GM23248 (cell line): Measurements from ENCODE around the gene RPS27. TPM values are rescaled to one million over a fixed set of nuclear protein-coding genes. Genes with fewer than 3 reads are reported as not detected.
A peak's percentile ranks its signal among the peaks of the same experiment; 100 is the strongest.
"Not testable (repeated sequence)": the region's sequence is repeated elsewhere in the genome, so short reads cannot be mapped to it uniquely, and the experiment has no call there.

Experiments
- DNase-seq: peaks from one replicate; pipeline ENCODE4 v3.0.0-alpha.2; 2015
- H2AFZ ChIP-seq: fragments of 200-600 bp; sonication (generic); 2 replicates; pipeline ENCODE4 v1.6.1; 2016; ENCODE audit warnings: antibody characterized with exemption
- H3F3A ChIP-seq: fragments of 200-600 bp; sonication (generic); 2 replicates; pipeline ENCODE4 v1.6.1; 2016; ENCODE audit warnings: mild to moderate bottlenecking, antibody characterized with exemption, mixed run types; ENCODE audit not compliant: insufficient read depth
- H3K27ac ChIP-seq: fragments of 200-600 bp; sonication (generic); 2 replicates; pipeline ENCODE4 v1.5.1; 2016; ENCODE audit warnings: mild to moderate bottlenecking
- H3K27me3 ChIP-seq: fragments of 200-600 bp; sonication (generic); replicated peaks from 2 replicates; pipeline ENCODE4 v1.6.1; 2016; ENCODE audit warnings: mild to moderate bottlenecking; ENCODE audit not compliant: insufficient read depth
- H3K36me3 ChIP-seq: fragments of 200-600 bp; sonication (generic); 2 replicates; pipeline ENCODE4 v1.6.1; 2016; ENCODE audit warnings: low read depth, mild to moderate bottlenecking
- H3K4me1 ChIP-seq: fragments of 200-600 bp; sonication (generic); 2 replicates; pipeline ENCODE4 v1.6.1; 2016; ENCODE audit warnings: mild to moderate bottlenecking; ENCODE audit not compliant: insufficient read depth
- H3K4me2 ChIP-seq: fragments of 200-600 bp; sonication (generic); one replicate; pipeline ENCODE4 v1.6.1; 2016; ENCODE audit warnings: mild to moderate bottlenecking; ENCODE audit not compliant: unreplicated experiment
- H3K4me3 ChIP-seq: fragments of 200-600 bp; sonication (generic); 2 replicates; pipeline ENCODE4 v1.5.1; 2016; ENCODE audit warnings: mild to moderate bottlenecking
- H3K79me2 ChIP-seq: fragments of 200-600 bp; sonication (generic); 2 replicates; pipeline ENCODE4 v1.6.1; 2016; ENCODE audit warnings: mild to moderate bottlenecking; ENCODE audit not compliant: insufficient read depth
- H3K9ac ChIP-seq: fragments of 200-600 bp; sonication (generic); 2 replicates; pipeline ENCODE4 v1.6.1; 2016; ENCODE audit warnings: mild to moderate bottlenecking
- H3K9me2 ChIP-seq: fragments of 200-600 bp; sonication (generic); 2 replicates; pipeline ENCODE4 v1.6.1; 2016; ENCODE audit warnings: mixed run types, mild to moderate bottlenecking, moderate library complexity; ENCODE audit not compliant: insufficient read depth
- H3K9me3 ChIP-seq: fragments of 200-600 bp; sonication (generic); one replicate; pipeline ENCODE4 v1.6.1; 2017; ENCODE audit warnings: low read depth
- H4K20me1 ChIP-seq: fragments of 200-600 bp; sonication (generic); 2 replicates; pipeline ENCODE4 v1.6.0; 2016; ENCODE audit not compliant: insufficient read depth
- EZH2 ChIP-seq: fragments of 200-600 bp; sonication (generic); IDR thresholded peaks from 2 replicates; pipeline ENCODE4 v1.6.1; 2018; ENCODE audit warnings: antibody characterized with exemption, mild to moderate bottlenecking; ENCODE audit not compliant: insufficient read depth, poor library complexity, severe bottlenecking
- EZH2phosphoT487 ChIP-seq: fragments of 200-600 bp; sonication (generic); IDR thresholded peaks from 2 replicates; pipeline ENCODE4 v1.6.1; 2018; ENCODE audit warnings: antibody characterized with exemption, moderate library complexity, mild to moderate bottlenecking, low read depth; ENCODE audit not compliant: insufficient read depth
- WGBS, 2 experiments: methylation state at CpG; one replicate each; pipeline ENCODE4 v1.1.6; 2015 to 2017; ENCODE audit warnings: low lambda C conversion rate in 2 of 2, low coverage in 1 of 2; ENCODE audit errors: missing lambda C conversion rate in 2 of 2; 5-methylcytosine and 5-hydroxymethylcytosine counted together
- in situ Hi-C: fragments of 300-500 bp; cut with MboI; formaldehyde crosslinking; loops from 2 replicates; pipeline ENCODE4 v1.15.0; 2020
- polyA plus RNA-seq: library from polyadenylated mRNA; unstranded; fragments of >200 nt; fragmentation: Nextera tagmentation; extraction: Ambion mirVana; gene quantifications from 2 replicates; pipeline ENCODE4 v1.2.1, GENCODE V29; 2016
- total RNA-seq: library from RNA; depleted of rRNA; stranded (reverse); fragments of >200 nt; shearing (Covaris generic); gene quantifications from 2 replicates; pipeline ENCODE4 v1.2.3, GENCODE V29; 2014

RPS27 gene
- total and polyA plus RNA-seq, 2 experiments from 2014 or later = 1,144 to 1,552 TPM

- Histone ChIP-seq H3K9me2 (no peaks in the 10 kb centered on the region), H3K27ac (peak within 1 kb of the TSS; percentile 74), H4K20me1 (no peaks in the 10 kb centered on the region), H3K79me2 (peaks cover 43% of the 10 kb centered on the region), H3K4me1 (peaks cover 17% of the 10 kb centered on the region), H3F3A (peaks cover 41% of the 10 kb centered on the region), H3K36me3 (peaks cover 27% of the 10 kb centered on the region), H3K27me3 (no peaks in the 10 kb centered on the region), H3K9me3 (no peaks in the 10 kb centered on the region), H3K9ac (peak within 1 kb of the TSS; percentile 92), H3K4me3 (peak within 1 kb of the TSS; percentile 84), H3K4me2 (peak within 1 kb of the TSS; percentile 95), H2AFZ (peak within 1 kb of the TSS; percentile 90)
- 1 to 2% methylated on average over 58 to 75 of the region's 75 CpGs for WGBS, 2 experiments
- TF ChIP-seq EZH2 (no peak), EZH2phosphoT487 (no peak)
- in situ Hi-C loops = no loop called here
- DNase-seq = peak; percentile 96
Observed at GRCh38 chr1:153977250-153978240, 13.0 kb upstream of the RPS27 start, which contains the start of gene JTB. Gene JTB (minus strand): TSS chr1:153977674. CDS start chr1:153977252, 422 bp downstream.

- H4K20me1 ChIP-seq = no peaks in the 10 kb centered on the region
- no peak for DNase-seq
- no peaks in the 10 kb centered on the region for H3K9me2 ChIP-seq
- in situ Hi-C loops = no loop called here
- peaks cover 45% of the 10 kb centered on the region for H3F3A ChIP-seq
- H3K27ac ChIP-seq = peak overlapping the region; percentile 74
- peaks cover 51% of the 10 kb centered on the region for H3K79me2 ChIP-seq
- peak overlapping the region; percentile 84 for H3K4me3 ChIP-seq
- TF ChIP-seq EZH2 = no peak
- H3K4me1 ChIP-seq = peaks cover 17% of the 10 kb centered on the region
- peak overlapping the region; percentile 92 for H3K9ac ChIP-seq
- peaks cover 32% of the 10 kb centered on the region for H3K36me3 ChIP-seq
- peak overlapping the region; percentile 90 for H2AFZ ChIP-seq
- H3K9me3 ChIP-seq = no peaks in the 10 kb centered on the region
- 49 to 52% methylated on average over 9 of the region's 9 CpGs for WGBS, 2 experiments
- peak overlapping the region; percentile 95 for H3K4me2 ChIP-seq
- H3K27me3 ChIP-seq = no peaks in the 10 kb centered on the region
Observed at GRCh38 chr1:153978274-153978909, 12.2 kb upstream of the RPS27 start.

- peak overlapping the region; percentile 74; the same call in 1 of the 2 replicates for H3K27ac ChIP-seq
- H3K4me3 ChIP-seq, H4K20me1 ChIP-seq, DNase-seq, H3K9ac ChIP-seq, H3K9me3 ChIP-seq, H2AFZ ChIP-seq, H3K9me2 ChIP-seq, in situ Hi-C loops, H3K4me2 ChIP-seq, H3K27me3 ChIP-seq: not testable (repeated sequence)
- H3F3A ChIP-seq = peaks cover 47% of the 10 kb centered on the region
- peaks cover 30% of the 10 kb centered on the region for H3K36me3 ChIP-seq
- 88 to 91% methylated on average over 12 of the region's 12 CpGs for WGBS, 2 experiments
- H3K4me1 ChIP-seq = peaks cover 17% of the 10 kb centered on the region
- peaks cover 58% of the 10 kb centered on the region for H3K79me2 ChIP-seq
Observed at GRCh38 chr1:153979091-153979490, 11.5 kb upstream of the RPS27 start.

GRCh38 chr1:153981735-153982134, 8.8 kb upstream of the RPS27 start:
- not testable (repeated sequence) for DNase-seq, H3K27ac ChIP-seq, H3K9me3 ChIP-seq, H3K9me2 ChIP-seq, H2AFZ ChIP-seq, H3K4me3 ChIP-seq, H3K27me3 ChIP-seq, H3K4me2 ChIP-seq, H3K9ac ChIP-seq, H4K20me1 ChIP-seq
- WGBS, 2 experiments = 96 to 100% methylated on average over 2 of the region's 2 CpGs
- Histone ChIP-seq H3F3A (peaks cover 55% of the 10 kb centered on the region), H3K79me2 (peaks cover 64% of the 10 kb centered on the region), H3K4me1 (peaks cover 20% of the 10 kb centered on the region), H3K36me3 (peaks cover 14% of the 10 kb centered on the region)
- in situ Hi-C loops = loop anchor here (10.0 kb wide), 1 partner anchor 167 kb away; no protein-coding TSS in a partner anchor
